ENCODE measurements around the gene GLO1. TPM values are rescaled to one million over a fixed set of nuclear protein-coding genes. Genes with fewer than 3 reads are reported as not detected.

Gene GLO1
- total RNA-seq, 2 donors from 2014 or later = 22.7 to 42.3 TPM

DNA sequence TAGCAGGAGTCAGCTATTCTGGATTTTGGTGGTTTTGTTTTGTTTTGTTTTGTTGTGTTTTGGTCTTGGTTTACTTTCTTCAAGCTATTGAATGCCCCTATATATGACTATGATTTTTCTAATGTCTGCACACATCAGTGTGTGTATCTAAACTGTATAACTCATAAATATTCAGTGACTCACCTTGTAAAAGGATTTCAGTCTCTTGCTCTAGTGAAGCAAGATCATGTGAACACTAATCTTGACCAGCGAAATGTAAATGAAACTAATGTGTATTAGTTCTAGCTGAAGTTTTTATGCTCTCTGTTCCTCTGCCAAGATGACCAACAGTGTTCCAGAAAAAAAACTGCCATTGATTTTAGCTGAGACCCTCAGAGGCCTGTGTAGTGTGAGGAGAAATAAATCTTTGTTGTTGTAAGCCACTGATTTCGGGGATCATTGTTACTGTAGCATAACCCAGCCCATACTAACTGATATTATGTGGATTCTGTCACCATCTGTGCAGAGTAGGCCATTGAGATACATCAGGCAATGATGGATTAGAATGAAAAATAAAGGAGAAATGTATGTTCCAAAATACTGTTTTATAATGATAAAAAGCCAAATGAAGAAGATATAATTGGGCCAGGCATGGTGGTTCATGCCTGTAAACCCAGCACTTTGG lies 51.7 kb downstream of the GLO1 start:
- no peak overlapping the region for H3K27ac ChIP-seq
- no peaks in the 10 kb centered on the region for H3K4me1 ChIP-seq
- TF ChIP-seq, protein P1, sequence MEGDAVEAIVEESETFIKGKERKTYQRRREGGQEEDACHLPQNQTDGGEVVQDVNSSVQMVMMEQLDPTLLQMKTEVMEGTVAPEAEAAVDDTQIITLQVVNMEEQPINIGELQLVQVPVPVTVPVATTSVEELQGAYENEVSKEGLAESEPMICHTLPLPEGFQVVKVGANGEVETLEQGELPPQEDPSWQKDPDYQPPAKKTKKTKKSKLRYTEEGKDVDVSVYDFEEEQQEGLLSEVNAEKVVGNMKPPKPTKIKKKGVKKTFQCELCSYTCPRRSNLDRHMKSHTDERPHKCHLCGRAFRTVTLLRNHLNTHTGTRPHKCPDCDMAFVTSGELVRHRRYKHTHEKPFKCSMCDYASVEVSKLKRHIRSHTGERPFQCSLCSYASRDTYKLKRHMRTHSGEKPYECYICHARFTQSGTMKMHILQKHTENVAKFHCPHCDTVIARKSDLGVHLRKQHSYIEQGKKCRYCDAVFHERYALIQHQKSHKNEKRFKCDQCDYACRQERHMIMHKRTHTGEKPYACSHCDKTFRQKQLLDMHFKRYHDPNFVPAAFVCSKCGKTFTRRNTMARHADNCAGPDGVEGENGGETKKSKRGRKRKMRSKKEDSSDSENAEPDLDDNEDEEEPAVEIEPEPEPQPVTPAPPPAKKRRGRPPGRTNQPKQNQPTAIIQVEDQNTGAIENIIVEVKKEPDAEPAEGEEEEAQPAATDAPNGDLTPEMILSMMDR (IDR thresholded peaks at IDR 0.05) = no peak
- TF ChIP-seq POLR2A (IDR thresholded peaks at IDR 0.05) = no peak
- H3K36me3 ChIP-seq (replicated peaks in 1 of 2; ENCODE audit: insufficient read depth in 1 of 2, low read depth in 2 of 2) = no peaks in the 10 kb centered on the region
- H3K27me3 ChIP-seq = no peaks in the 10 kb centered on the region
- no peaks in the 10 kb centered on the region for H3K9me3 ChIP-seq
- ATAC-seq (no peak), DNase-seq (no peak)
- H3K4me3 ChIP-seq = no peak overlapping the region
- WGBS, 2 donors = 94 to 96% methylated on average over 2 of the region's 2 CpGs
- intact Hi-C loops (cut with DNase I) = no loop called here

DNA sequence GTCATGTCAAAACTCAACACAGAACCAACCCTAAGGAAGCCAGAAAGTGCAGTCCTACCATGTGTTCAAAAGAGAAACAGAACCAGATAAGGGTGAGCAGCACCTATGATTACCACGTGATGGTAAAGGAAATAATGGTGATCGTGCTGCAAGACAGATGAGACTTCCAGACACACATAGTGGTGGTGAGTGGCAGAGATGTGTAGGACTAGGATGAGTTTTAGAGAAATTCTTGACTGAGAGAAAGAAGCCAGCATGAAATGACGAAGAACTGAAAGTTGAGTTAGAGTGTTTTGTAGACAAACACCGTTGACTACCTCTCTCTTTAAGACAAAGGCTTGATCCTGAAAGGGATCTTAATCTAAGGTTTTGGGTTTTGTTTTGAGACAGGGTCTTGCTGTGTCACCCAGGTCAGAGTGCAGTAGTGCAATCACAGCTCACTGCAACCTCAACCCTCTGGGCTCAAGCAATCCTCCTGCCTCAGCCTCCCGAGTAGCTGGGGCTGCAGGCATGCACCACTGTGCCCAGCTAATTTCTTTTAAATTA lies 52.7 kb downstream of the GLO1 start:
- no peaks in the 10 kb centered on the region for H3K9me3 ChIP-seq
- WGBS, 2 donors = 83 to 86% methylated on average over 5 of the region's 5 CpGs
- no peaks in the 10 kb centered on the region for H3K36me3 ChIP-seq (replicated peaks in 1 of 2; ENCODE audit: insufficient read depth in 1 of 2, low read depth in 2 of 2)
- TF ChIP-seq POLR2A (IDR thresholded peaks at IDR 0.05) = no peak
- TF ChIP-seq, protein P1 (IDR thresholded peaks at IDR 0.05) = no peak
- intact Hi-C loops (cut with DNase I) = no loop called here
- H3K27ac ChIP-seq = no peak overlapping the region
- H3K27me3 ChIP-seq = no peaks in the 10 kb centered on the region
- ATAC-seq = no peak
- H3K4me1 ChIP-seq = no peaks in the 10 kb centered on the region
- H3K4me3 ChIP-seq = no peak overlapping the region
- DNase-seq = no peak

DNA sequence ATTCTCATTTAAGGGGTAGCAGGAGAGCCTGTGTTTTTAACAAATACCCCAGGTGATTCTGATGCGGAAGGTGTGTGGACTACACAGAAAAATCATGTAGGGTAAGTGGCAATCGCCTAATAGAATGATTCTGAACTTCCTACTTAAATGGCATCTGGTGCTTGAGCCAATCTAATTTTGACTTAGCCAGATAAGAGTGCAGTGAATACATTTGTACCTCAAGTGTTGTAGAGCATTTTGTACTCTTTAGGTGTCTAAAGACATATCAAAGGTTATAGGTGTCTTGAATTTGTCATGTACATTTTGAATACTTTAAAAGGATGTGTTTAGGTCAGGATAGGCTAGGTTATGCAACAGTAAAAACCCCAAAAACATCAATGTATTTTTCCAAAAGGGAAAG lies 53.2 kb downstream of the GLO1 start:
- Histone ChIP-seq H3K4me3 (no peak overlapping the region), H3K4me1 (no peaks in the 10 kb centered on the region), H3K27me3 (no peaks in the 10 kb centered on the region), H3K27ac (no peak overlapping the region), H3K9me3 (no peaks in the 10 kb centered on the region), H3K36me3 (replicated peaks in 1 of 2; ENCODE audit: insufficient read depth in 1 of 2, low read depth in 2 of 2) (no peaks in the 10 kb centered on the region)
- no peak for DNase-seq
- intact Hi-C loops (cut with DNase I) = no loop called here
- no peak for ATAC-seq
- 88 to 97% methylated on average over 2 of the region's 2 CpGs for WGBS, 2 donors
- TF ChIP-seq, protein P1 (IDR thresholded peaks at IDR 0.05) = no peak
- no peak for TF ChIP-seq POLR2A (IDR thresholded peaks at IDR 0.05)

DNA sequence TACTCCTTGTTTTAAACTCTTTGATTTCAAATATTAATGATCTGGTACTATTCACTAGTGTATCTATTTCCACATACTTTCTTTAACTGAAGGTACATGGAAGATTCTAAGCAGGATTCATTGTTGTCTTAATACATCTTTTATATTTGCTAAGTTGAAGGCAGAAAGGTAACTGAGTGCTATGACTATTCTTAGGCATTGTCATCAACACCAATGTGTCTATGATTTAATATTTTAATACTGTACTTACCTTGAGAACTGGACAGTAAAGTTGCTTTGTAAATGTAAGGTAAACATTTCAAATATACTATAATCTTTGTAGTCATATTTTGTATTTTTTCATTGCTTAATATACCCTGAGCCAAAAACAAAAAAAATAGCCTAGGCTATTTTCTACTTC lies 54.3 kb downstream of the GLO1 start:
- ATAC-seq (no peak), DNase-seq (no peak)
- Histone ChIP-seq H3K9me3 (no peaks in the 10 kb centered on the region), H3K27ac (no peak overlapping the region), H3K27me3 (no peaks in the 10 kb centered on the region), H3K4me1 (no peaks in the 10 kb centered on the region), H3K36me3 (replicated peaks in 1 of 2; ENCODE audit: insufficient read depth in 1 of 2, low read depth in 2 of 2) (no peaks in the 10 kb centered on the region), H3K4me3 (no peak overlapping the region)
- TF ChIP-seq POLR2A (IDR thresholded peaks at IDR 0.05) = no peak
- TF ChIP-seq, protein P1 (IDR thresholded peaks at IDR 0.05) = no peak
- intact Hi-C loops (cut with DNase I) = no loop called here

All from body of pancreas (tissue), 4 donors.